K562 (cell line): ENCODE measurements around the gene PRDM16. TPM values are rescaled to one million over a fixed set of nuclear protein-coding genes. Genes with fewer than 3 reads are reported as not detected.

Source experiments
- ATAC-seq: fragments of 200-7000 bp; cut with Tn5 transposase; 3 replicates; pipeline ENCODE4 v1.9.1; 2020; ENCODE audit warnings: moderate library complexity
- BruUV-seq: library from RNA; stranded (reverse); fragments of 400-500 nt; replicated peaks from 2 replicates; lab custom pipeline; 2021; lab: Mats Ljungman, UMichigan
- CTCF ChIA-PET: fragments of 300-600 bp; formaldehyde crosslinking; extraction: SDS; loops from one replicate; lab custom pipeline; 2021; ENCODE audit warnings: low intra/inter-chr PET ratio; lab: Yijun Ruan, JAX
- POLR2A ChIA-PET: fragments of 300-600, 350-650 bp; sonication (Branson Sonifier 250); formaldehyde crosslinking; extraction: SDS; loops from one replicate; lab custom pipeline; 2021; ENCODE audit warnings: antibody characterized with exemption, inconsistent platforms; lab: Yijun Ruan, JAX
- DNase-seq, 4 experiments: peaks; one replicate each; pipeline versions ENCODE4 v3.0.0 to v3.0.0-alpha.2; 2011 to 2018; ENCODE audit warnings: low spot score in 3 of 4, mixed read lengths in 3 of 4; ENCODE audit errors: extremely low read depth in 1 of 4
- FAIRE-seq: peaks from 2 replicates; lab custom pipeline; 2011; peaks lifted over from hg19 to GRCh38; lab: Jason Lieb, UNC
- H2AFZ ChIP-seq: 2 replicates; pipeline ENCODE4 v1.6.0; 2011; ENCODE audit warnings: low read depth, low read length, control low read depth, inconsistent platforms
- H3K27ac ChIP-seq: fragments of 200-600 bp; 3 replicates; pipeline ENCODE4 v1.8.0; 2011; ENCODE audit warnings: low read depth, mild to moderate bottlenecking, control low read depth, inconsistent platforms, low read length, moderate library complexity, mixed read lengths; ENCODE audit errors: extremely low read depth
- H3K27me3 ChIP-seq, 2 experiments: fragments of 300-600 bp in 1 of 2; 2 replicates in 1 of 2; 3 replicates in 1 of 2; pipeline versions ENCODE4 v1.6.0 to v1.8.0; 2011; ENCODE audit warnings: inconsistent platforms in 2 of 2, low read length in 2 of 2, mild to moderate bottlenecking in 1 of 2, mixed read lengths in 1 of 2, moderate library complexity in 1 of 2; ENCODE audit not compliant: control insufficient read depth in 2 of 2, insufficient read depth in 2 of 2
- H3K36me3 ChIP-seq: fragments of 300-600 bp; 3 replicates; pipeline ENCODE4 v1.8.0; 2011; ENCODE audit warnings: mild to moderate bottlenecking, low read length, inconsistent platforms; ENCODE audit not compliant: control insufficient read depth, insufficient read depth
- H3K4me1 ChIP-seq, 2 experiments: fragments of 200-600 bp in 1 of 2; replicated peaks in 1 of 2; 2 replicates in 1 of 2; 3 replicates in 1 of 2; pipeline versions ENCODE4 v1.5.1 to v1.8.0; 2011; ENCODE audit warnings: inconsistent platforms in 2 of 2, low read length in 2 of 2, mild to moderate bottlenecking in 1 of 2, mixed read lengths in 1 of 2, moderate library complexity in 1 of 2; ENCODE audit not compliant: control insufficient read depth in 2 of 2, insufficient read depth in 2 of 2
- H3K4me2 ChIP-seq: 2 replicates; pipeline ENCODE4 v1.6.1; 2011; ENCODE audit warnings: low read length, control low read depth, inconsistent platforms, mixed read lengths; ENCODE audit not compliant: insufficient read depth
- H3K4me3 ChIP-seq: fragments of 200-600 bp; sonication (generic), shearing (Covaris generic); 2 replicates; pipeline ENCODE4 v1.5.1; 2016; ENCODE audit warnings: control low read depth, inconsistent platforms
- H3K79me2 ChIP-seq: fragments of 200-600 bp; 3 replicates; pipeline ENCODE4 v1.8.0; 2011; ENCODE audit warnings: low read length, inconsistent platforms; ENCODE audit not compliant: control insufficient read depth, insufficient read depth
- H3K9ac ChIP-seq, 2 experiments: 2 replicates each; pipeline versions ENCODE4 v1.6.0 to v1.6.1; 2011; ENCODE audit warnings: low read depth in 2 of 2, low read length in 2 of 2, control low read depth in 1 of 2, inconsistent platforms in 1 of 2, mild to moderate bottlenecking in 1 of 2, mixed read lengths in 1 of 2; ENCODE audit not compliant: insufficient read depth in 1 of 2
- H3K9me1 ChIP-seq: one replicate; pipeline ENCODE4 v1.6.0; 2011; ENCODE audit warnings: inconsistent platforms, mild to moderate bottlenecking, low read length, moderate library complexity; ENCODE audit not compliant: control insufficient read depth, insufficient read depth
- H3K9me3 ChIP-seq: replicated peaks from 2 replicates; pipeline ENCODE4 v1.5.1; 2011; ENCODE audit warnings: low read depth, low read length, inconsistent platforms; ENCODE audit not compliant: control insufficient read depth, insufficient read depth
- H4K20me1 ChIP-seq: replicated peaks from 2 replicates; pipeline ENCODE4 v1.6.1; 2011; ENCODE audit warnings: low read length, inconsistent platforms, mixed read lengths; ENCODE audit not compliant: control insufficient read depth, insufficient read depth
- CBX1 ChIP-seq: sonication (generic); IDR thresholded peaks from 2 replicates; pipeline ENCODE4 v1.6.1; 2016; ENCODE audit warnings: antibody characterized with exemption, low read depth, mild to moderate bottlenecking
- CHCHD3 ChIP-seq: fragments of 250-450 bp; sonication (Bioruptor Pico); IDR thresholded peaks from 2 replicates; pipeline ENCODE4 v2.1.2; 2022; ENCODE audit warnings: mild to moderate bottlenecking
- MEF2D ChIP-seq: conservative IDR thresholded peaks from 2 replicates; pipeline ENCODE4 v1.6.1; 2016; ENCODE audit warnings: low read depth, missing genetic modification characterization, missing compliant biosample characterization
- STAT6 ChIP-seq: sonication (generic); formaldehyde crosslinking; IDR thresholded peaks from 2 replicates; pipeline ENCODE4 v1.8.1; 2023; ENCODE audit warnings: mild to moderate bottlenecking, missing genetic modification reagents
- WGBS: fragments of 100-300 bp; shearing (Covaris generic); methylation state at CpG from one replicate; pipeline ENCODE4 v1.1.6; 2016; ENCODE audit warnings: low coverage, mixed read lengths; ENCODE audit not compliant: insufficient coverage; ENCODE audit errors: missing lambda C conversion rate; 5-methylcytosine and 5-hydroxymethylcytosine counted together
- in situ Hi-C: fragments of 300-500 bp; cut with MboI; formaldehyde crosslinking; loops from 4 replicates; pipeline ENCODE4 v1.15.0; 2018; ENCODE audit warnings: inconsistent platforms, mixed read lengths
- intact Hi-C: fragments of 100-400 bp; cut with micrococcal nuclease; formaldehyde crosslinking; loops from 2 replicates; pipeline ENCODE4 v1.14.2; 2022
- polyA plus RNA-seq, 8 experiments: library from polyadenylated mRNA; depleted of rRNA in 4 of 8; stranded (reverse) in 5 of 8; unstranded in 3 of 8; fragments of >200 nt; fragmentation: Nextera tagmentation in 2 of 8; fragmentation: Illumina TruSeq in 1 of 8; extraction: Ambion mirVana in 2 of 8; extraction: Trizol in 1 of 8; gene quantifications; 2 replicates each; pipeline versions ENCODE4 v1.2.1 to v1.2.3, GENCODE V29; 2011 to 2014; ENCODE audit warnings: inconsistent platforms in 1 of 8, missing spikeins in 1 of 8
- total RNA-seq, 7 experiments: library from RNA; depleted of rRNA in 6 of 7; stranded (reverse); fragments of >200 nt in 6 of 7; fragmentation: Illumina TruSeq in 2 of 7; extraction: Trizol in 2 of 7; gene quantifications; 2 replicates each; pipeline versions ENCODE4 v1.2.1 to v1.2.3, GENCODE V29; 2011 to 2021; ENCODE audit warnings: low replicate concordance in 1 of 7
- TF ChIP-seq, protein P1 (sequence below), 2 experiments: fragments of 250-450 bp in 1 of 2; fragments of 450-650 bp in 1 of 2; sonication (Bioruptor Pico) in 1 of 2; IDR thresholded peaks; 2 replicates each; pipeline versions ENCODE4 v1.6.1 to v1.8.0; 2016 to 2021; ENCODE audit warnings: mild to moderate bottlenecking in 2 of 2, moderate library complexity in 2 of 2, missing compliant biosample characterization in 1 of 2, missing genetic modification characterization in 1 of 2

Gene PRDM16
- total and polyA plus RNA-seq, 9 of the 15 experiments (the other 6 are each of a cell fraction or from before 2014, with no cell fraction given) = 0.10 to 0.27 TPM; not detected in 7

- no peak for ATAC-seq
- Histone ChIP-seq H3K4me3 (no peak overlapping the region), H3K79me2 (no peaks in the 10 kb centered on the region), H3K9ac (no peak overlapping the region), H2AFZ (no peak overlapping the region), H3K9me3 (no peaks in the 10 kb centered on the region), H3K4me2 (no peak overlapping the region), H3K27me3 (peaks cover 38 to 76% of the 10 kb centered on the region in 2 experiments; a peak in 4 of 5 replicates), H3K4me1 (peaks cover 0 to 23% of the 10 kb centered on the region in 2 experiments; a peak in 2 of 5 replicates), H3K27ac (no peak overlapping the region), H3K36me3 (no peaks in the 10 kb centered on the region), H3K9me1 (no peaks in the 10 kb centered on the region)
- ChIA-PET POLR2A (interaction anchor here (0.5 to 1.3 kb wide), 2 partner anchors 11 to 40 kb away, joined by 3 to 5 read pairs; no protein-coding TSS in a partner anchor), CTCF (no interaction called here)
- no peak for FAIRE-seq
- BruUV-seq = no TSS peak
- in situ Hi-C loops (no loop called here), intact Hi-C loops (no loop called here)
- DNase-seq = no peak
- WGBS = 0% methylated on average over 7 of the region's 7 CpGs
- TF ChIP-seq CBX1 (no peak), MEF2D (tag) (no peak), CHCHD3 (CRISPR knock-in tag) (no peak), STAT6 (CRISPR knock-in tag) (no peak)
- TF ChIP-seq, protein P1, sequence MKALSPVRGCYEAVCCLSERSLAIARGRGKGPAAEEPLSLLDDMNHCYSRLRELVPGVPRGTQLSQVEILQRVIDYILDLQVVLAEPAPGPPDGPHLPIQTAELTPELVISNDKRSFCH (CRISPR knock-in tag; IDR thresholded peaks at IDR 0.05) = no peak
- TF ChIP-seq, protein P1 (tag; IDR thresholded peaks at IDR 0.05) = no peak
- TF ChIP-seq, all 486 proteins: peak for 0
- H4K20me1 ChIP-seq = peaks cover 9% of the 10 kb centered on the region; the same call in 1 of the 2 replicates
Measured at GRCh38 chr1:3244927-3245315, 175.9 kb downstream of the PRDM16 start.
